Stimulated activated CD4-positive, alpha-beta T cell treated with anti-CD3 and anti-CD28 coated beads, Interleukin-4, amount 100 ng/mL, for 24 hours (primary cell): Measurements from ENCODE around the gene NUCKS1.

Experiments used
- DNase-seq: peaks from one replicate; pipeline ENCODE4 v3.0.0-alpha.2; 2020

Gene NUCKS1

GRCh38 chr1:205693421-205693991, 56.5 kb downstream of the NUCKS1 start:
- DNase-seq = no peak

- DNase-seq = no peak
These were observed 57.6 kb downstream of the NUCKS1 start for GRCh38 chr1:205692423-205692822.

DNA sequence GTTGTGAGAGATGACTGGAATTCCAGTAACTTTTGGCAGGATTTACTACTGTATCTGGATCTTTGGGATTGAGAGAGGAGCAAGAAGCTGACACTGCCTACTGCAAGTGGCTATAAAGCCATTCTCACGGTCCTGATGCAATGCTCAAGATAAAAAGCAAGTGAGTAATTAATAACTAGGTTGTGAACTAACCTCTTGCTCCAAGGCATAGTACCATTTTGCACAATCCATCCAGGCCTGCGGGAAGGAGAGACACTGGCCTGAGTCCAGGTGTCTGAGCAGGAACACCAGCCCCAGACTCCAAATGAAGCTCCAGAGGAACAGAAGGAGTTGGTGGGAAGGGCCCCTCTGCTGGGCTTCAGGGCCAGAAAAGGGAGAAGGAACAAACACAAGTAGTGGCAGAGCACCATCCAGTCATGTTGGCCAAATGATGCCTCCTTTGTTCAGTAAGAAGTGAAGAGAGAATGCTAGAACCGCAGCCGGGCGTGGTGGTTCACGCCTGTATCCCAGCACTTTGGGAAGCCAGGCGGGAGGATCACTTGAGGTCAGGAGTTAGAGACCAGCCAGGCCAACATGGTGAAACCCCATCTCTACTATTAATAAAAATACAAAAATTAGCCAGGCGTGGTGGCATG, 59.7 kb downstream of the NUCKS1 start:
- no peak for DNase-seq

- no peak for DNase-seq
These were observed 60.5 kb downstream of the NUCKS1 start for GRCh38 chr1:205689479-205689878.

GRCh38 chr1:205688171-205689080, 61.6 kb downstream of the NUCKS1 start:
- no peak for DNase-seq

- DNase-seq = no peak
These were observed 62.7 kb downstream of the NUCKS1 start for GRCh38 chr1:205687242-205687641.

GRCh38 chr1:205681364-205681763, 68.6 kb downstream of the NUCKS1 start:
- no peak for DNase-seq

- peak; percentile 46 for DNase-seq
These were observed 69.7 kb downstream of the NUCKS1 start, which contains the start of gene SLC45A3 for GRCh38 chr1:205680073-205680851. SLC45A3 (minus strand) TSS chr1:205680509; CDS start chr1:205664656, 15,853 bp downstream.

DNA sequence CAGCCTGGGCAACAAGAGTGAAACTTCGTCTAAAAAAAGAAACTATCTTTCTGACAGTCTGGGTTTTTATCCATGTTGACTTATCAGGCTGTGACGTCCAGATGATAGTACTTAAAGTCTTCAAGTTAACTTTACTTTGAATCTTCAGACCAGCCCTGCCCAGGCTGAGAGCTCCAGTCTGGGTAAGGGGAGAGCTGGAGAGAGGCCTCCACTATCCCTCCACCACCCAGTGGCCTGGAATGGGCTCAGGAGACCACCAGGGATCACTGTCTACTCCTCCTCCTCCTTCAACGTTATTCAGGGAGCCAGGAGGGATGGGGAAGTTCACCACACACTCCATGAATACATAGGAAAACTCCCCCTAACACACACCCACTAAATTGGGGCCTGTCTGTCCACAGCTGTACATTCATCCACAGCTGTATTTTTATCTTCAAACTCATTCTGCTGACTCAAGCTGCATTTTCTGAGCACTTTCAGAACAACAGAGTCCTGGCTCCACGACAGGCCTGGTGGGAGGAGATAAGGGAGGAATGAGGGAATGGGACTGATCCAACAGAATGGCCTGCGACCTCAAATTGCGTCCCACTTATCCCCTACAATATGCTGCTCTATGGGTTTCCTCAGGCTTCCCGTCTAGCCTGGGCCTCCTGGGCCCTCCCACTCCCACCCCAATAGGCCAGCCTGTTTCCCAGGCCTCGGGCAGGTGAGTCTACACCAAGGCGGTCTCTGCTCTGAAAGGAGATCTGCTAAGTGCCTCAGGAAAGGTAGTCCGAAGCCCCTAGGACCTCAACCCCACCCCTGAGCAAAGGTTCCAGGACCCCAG, 71.5 kb downstream of the NUCKS1 start:
- no peak for DNase-seq

DNA sequence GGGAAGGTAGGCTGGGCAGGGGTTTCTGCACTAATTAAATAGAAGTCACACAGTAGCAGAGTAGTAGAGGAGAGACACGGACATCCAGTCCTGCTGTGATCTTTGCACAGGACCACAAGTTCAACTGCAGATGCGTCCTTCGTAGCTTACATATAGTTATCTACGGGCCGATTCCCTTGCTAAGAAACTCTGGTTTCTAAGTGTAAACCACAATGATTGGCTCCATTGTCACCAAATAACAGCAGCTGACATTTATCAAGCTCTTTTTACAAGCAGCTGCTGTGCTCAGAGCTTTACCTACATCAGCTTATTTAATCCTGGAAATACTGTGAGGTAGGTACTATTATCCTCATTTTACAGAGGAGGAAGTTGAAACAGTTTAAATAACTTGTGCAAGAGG, 72.8 kb downstream of the NUCKS1 start:
- DNase-seq = no peak

- DNase-seq = no peak
These were observed 73.4 kb downstream of the NUCKS1 start for GRCh38 chr1:205676597-205676996.

DNA sequence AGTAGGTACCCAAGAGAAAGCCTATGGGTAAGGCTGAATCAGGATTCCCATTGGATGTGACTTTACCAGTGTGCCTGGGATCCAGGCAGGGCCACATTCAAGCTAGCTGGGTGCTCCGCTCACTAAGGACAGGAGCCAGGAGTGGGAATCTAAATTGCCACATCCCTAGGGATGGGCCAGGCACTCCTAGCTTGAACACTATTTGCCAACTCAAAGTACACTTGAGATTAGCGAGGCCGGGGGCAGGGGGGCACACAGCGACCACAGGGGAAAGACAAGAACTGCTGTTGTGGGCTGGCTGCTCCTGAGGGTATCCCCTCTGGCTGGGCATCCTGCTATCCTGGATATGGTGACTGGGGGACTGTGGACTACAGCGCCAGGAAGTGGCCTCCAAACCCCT, 74.0 kb downstream of the NUCKS1 start:
- DNase-seq = no peak

GRCh38 chr1:205675247-205675646, 74.7 kb downstream of the NUCKS1 start:
- DNase-seq = no peak

DNA sequence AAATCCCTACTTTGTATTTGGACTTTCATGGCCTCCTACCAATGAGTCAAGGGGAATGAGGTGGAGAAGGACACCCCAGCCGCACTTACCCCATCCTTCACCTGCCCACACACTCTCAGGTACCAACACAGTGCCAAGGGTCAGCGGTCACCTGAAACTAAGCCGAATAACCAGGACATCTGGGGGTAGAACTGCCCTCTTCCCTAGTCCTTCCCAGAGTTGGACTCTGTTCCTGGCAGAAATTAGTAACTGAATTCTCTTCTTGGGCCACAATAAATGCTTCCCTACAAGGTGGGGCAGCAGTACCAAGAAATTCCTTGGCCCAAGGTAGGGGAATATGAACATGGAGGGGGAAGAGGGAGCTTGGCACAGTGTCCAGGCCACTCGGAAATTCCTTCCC, 77.0 kb downstream of the NUCKS1 start:
- DNase-seq = no peak

- no peak for DNase-seq
These were observed 77.5 kb downstream of the NUCKS1 start for GRCh38 chr1:205672395-205672889.

DNA sequence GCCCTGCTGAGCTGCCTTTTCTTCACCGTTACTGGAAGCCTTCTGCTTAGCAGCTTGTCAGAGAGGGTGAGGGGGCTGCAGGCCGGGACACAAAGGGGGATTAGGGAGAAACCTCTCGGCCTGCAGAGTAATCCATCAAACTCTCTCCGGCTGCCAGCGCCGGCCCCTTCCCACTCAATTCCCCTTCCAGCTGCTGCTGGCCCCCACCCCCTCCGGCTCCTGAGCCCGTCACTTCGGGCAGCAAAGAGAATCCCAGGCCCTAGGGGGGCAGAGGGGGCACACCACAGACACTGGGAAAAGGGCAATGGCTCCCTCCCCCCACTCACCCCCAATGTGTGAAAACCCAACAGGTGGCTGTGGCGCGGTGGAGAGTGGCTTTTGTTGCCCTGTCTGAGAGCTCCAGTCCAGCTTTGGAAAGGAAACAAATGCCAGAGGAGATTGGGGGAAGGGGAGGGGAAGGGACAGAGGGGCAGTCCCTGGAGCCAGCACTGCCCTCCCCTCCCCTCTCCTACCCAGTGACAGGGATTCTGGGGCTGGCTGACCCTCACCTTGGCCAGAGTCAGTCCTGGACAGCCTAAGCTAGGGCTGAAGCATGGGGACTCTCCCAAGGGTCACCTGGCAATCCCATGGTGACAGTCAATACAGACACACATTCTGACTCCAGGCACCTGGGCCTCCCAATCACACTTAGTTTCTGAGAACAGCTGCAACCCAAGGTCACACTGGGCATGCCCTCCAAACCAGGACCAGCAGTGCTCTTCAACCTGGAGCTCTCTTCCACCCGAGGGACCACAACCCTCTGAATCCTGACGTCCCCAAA, 79.2 kb downstream of the NUCKS1 start:
- no peak for DNase-seq

DNA sequence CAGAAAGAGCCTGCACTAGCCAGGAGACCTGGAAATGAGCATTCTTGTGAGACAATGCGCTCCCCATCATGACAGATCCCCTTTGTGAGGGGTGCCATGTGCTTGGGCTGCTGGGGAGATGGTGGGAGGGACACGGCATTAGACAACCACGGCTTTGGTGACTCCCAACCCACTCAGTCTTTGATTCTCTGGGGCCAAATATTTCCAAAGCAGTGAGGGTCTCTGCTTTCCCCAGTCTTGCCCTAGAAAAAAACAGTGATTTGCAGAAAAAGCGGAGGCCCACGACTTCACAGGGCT, 79.9 kb downstream of the NUCKS1 start:
- DNase-seq = no peak

- no peak for DNase-seq
These were observed 80.4 kb downstream of the NUCKS1 start for GRCh38 chr1:205669341-205670149.

DNA sequence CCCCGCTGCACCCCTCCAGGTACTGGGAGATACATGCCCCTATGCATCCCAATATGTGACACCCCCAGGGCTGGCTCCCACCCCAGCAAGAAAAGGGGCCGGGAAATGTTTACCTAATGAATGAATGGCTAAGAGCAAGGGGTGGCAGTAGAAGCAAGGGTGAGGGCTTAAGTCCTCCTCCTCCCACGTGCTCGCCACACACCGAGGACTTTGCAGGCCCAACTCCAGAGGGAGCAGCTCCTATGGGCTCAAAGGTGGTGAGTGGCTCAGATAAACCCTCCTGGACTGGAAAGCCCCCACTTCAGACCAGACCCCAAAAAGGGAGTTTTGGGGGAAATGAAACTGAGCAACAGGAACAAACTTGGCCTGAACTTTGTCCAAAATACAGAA, 81.0 kb downstream of the NUCKS1 start:
- no peak for DNase-seq

- DNase-seq = no peak
These were observed 81.9 kb downstream of the NUCKS1 start for GRCh38 chr1:205667909-205668643.
